PC-9 (cell line): ENCODE measurements around the gene SPATA46. TPM values are rescaled to one million over a fixed set of nuclear protein-coding genes. Genes with fewer than 3 reads are reported as not detected.
A peak's percentile ranks its signal among the peaks of the same experiment; 100 is the strongest.
"Not testable (repeated sequence)": the region's sequence is repeated elsewhere in the genome, so short reads cannot be mapped to it uniquely, and the experiment has no call there.

Experiments
- BruUV-seq: library from RNA; stranded (reverse); fragments of 400-500 nt; replicated peaks from 2 replicates; lab custom pipeline; 2021; lab: Mats Ljungman, UMichigan
- CTCF ChIA-PET: fragments of 300-600 bp; sonication (Branson Sonifier 250); formaldehyde crosslinking; loops from one replicate; lab custom pipeline; 2022; ENCODE audit warnings: antibody characterized with exemption; lab: Charles Lee
- POLR2A ChIA-PET: fragments of 300-600 bp; sonication (Branson Sonifier 250); formaldehyde crosslinking; loops from one replicate; lab custom pipeline; 2022; ENCODE audit warnings: antibody characterized with exemption; ENCODE audit not compliant: unreplicated experiment; lab: Charles Lee
- DNase-seq, 2 experiments: peaks; one replicate each; pipeline versions ENCODE4 v3.0.0 to v3.0.0-alpha.2; 2015 to 2022; ENCODE audit warnings: mixed read lengths in 1 of 2
- H2AFZ ChIP-seq: fragments of 200-600 bp; sonication (generic); 2 replicates; pipeline ENCODE4 v1.8.1; 2017; ENCODE audit warnings: antibody characterized with exemption
- H3F3A ChIP-seq: fragments of 200-600 bp; sonication (generic); 2 replicates; pipeline ENCODE4 v1.8.1; 2017; ENCODE audit warnings: antibody characterized with exemption, mild to moderate bottlenecking, low read depth; ENCODE audit not compliant: insufficient read depth
- H3K27ac ChIP-seq: fragments of 200-600 bp; sonication (generic); 2 replicates; pipeline ENCODE4 v1.6.1; 2016; ENCODE audit warnings: mixed run types
- H3K27me3 ChIP-seq: fragments of 200-600 bp; sonication (generic); 2 replicates; pipeline ENCODE4 v1.6.1; 2016; ENCODE audit warnings: low read depth, mixed run types; ENCODE audit not compliant: insufficient read depth
- H3K36me3 ChIP-seq: fragments of 200-600 bp; sonication (generic); 2 replicates; pipeline ENCODE4 v1.6.1; 2016; ENCODE audit warnings: low read depth, mixed run types
- H3K4me1 ChIP-seq: fragments of 200-600 bp; sonication (generic); replicated peaks from 2 replicates; pipeline ENCODE4 v1.6.1; 2016; ENCODE audit warnings: mixed run types; ENCODE audit not compliant: insufficient read depth
- H3K4me2 ChIP-seq: fragments of 200-600 bp; sonication (generic); 2 replicates; pipeline ENCODE4 v1.6.1; 2017; ENCODE audit warnings: mixed run types
- H3K4me3 ChIP-seq: fragments of 200-600 bp; sonication (generic); 2 replicates; pipeline ENCODE4 v1.6.1; 2016; ENCODE audit warnings: mixed run types
- H3K79me2 ChIP-seq: fragments of 200-600 bp; sonication (generic); 2 replicates; pipeline ENCODE4 v1.6.1; 2017; ENCODE audit warnings: low read depth, mixed run types
- H3K9me2 ChIP-seq: fragments of 200-600 bp; sonication (generic); 2 replicates; pipeline ENCODE4 v1.8.1; 2017; ENCODE audit warnings: mild to moderate bottlenecking; ENCODE audit not compliant: insufficient read depth
- H3K9me3 ChIP-seq: fragments of 200-600 bp; sonication (generic); 2 replicates; pipeline ENCODE4 v1.8.1; 2016; ENCODE audit warnings: low read depth; ENCODE audit not compliant: insufficient read depth
- H4K20me1 ChIP-seq: fragments of 200-600 bp; sonication (generic); 2 replicates; pipeline ENCODE4 v1.8.1; 2017; ENCODE audit not compliant: insufficient read depth
- EZH2 ChIP-seq: fragments of 200-600 bp; sonication (generic); IDR thresholded peaks from 2 replicates; pipeline ENCODE4 v1.8.0; 2017; ENCODE audit warnings: antibody characterized with exemption, low read depth
- intact Hi-C: fragments of 100-400 bp; cut with micrococcal nuclease; formaldehyde crosslinking; loops from one replicate; pipeline ENCODE4 v1.10.0; 2022; ENCODE audit not compliant: unreplicated experiment
- total RNA-seq: library from RNA; stranded (reverse); gene quantifications from 2 replicates; pipeline ENCODE4 v1.2.3, GENCODE V29; 2021
- TF ChIP-seq, protein P1 (sequence below): fragments of 200-600 bp; sonication (generic); conservative IDR thresholded peaks from 2 replicates; pipeline ENCODE4 v1.6.1; 2017; ENCODE audit warnings: mixed run types, antibody characterized with exemption, mild to moderate bottlenecking, moderate library complexity

The SPATA46 gene
- total RNA-seq, 1 experiment from 2014 or later: not detected

DNA sequence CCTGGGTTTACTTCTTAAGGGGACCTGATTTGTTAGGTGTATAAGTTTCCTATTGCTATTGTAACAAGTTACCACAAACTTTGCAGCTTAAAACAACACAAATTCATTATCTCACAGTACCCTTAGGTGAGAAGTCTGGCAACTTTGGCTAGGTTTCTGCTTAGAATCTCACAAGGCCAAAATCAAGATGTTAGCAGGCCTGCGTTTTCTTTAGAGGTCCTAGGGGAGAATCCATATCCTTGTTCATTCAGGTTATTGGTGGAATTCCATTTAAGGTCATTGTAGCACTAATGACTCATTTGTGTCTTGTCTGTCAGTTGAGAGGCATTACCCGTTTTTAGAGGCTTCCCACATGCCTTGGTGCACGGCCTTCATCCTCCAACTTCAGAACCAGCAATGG lies 43.5 kb upstream of the SPATA46 start:
- TF ChIP-seq, protein P1, sequence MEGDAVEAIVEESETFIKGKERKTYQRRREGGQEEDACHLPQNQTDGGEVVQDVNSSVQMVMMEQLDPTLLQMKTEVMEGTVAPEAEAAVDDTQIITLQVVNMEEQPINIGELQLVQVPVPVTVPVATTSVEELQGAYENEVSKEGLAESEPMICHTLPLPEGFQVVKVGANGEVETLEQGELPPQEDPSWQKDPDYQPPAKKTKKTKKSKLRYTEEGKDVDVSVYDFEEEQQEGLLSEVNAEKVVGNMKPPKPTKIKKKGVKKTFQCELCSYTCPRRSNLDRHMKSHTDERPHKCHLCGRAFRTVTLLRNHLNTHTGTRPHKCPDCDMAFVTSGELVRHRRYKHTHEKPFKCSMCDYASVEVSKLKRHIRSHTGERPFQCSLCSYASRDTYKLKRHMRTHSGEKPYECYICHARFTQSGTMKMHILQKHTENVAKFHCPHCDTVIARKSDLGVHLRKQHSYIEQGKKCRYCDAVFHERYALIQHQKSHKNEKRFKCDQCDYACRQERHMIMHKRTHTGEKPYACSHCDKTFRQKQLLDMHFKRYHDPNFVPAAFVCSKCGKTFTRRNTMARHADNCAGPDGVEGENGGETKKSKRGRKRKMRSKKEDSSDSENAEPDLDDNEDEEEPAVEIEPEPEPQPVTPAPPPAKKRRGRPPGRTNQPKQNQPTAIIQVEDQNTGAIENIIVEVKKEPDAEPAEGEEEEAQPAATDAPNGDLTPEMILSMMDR: no peak
- TF ChIP-seq EZH2: no peak
- Histone ChIP-seq H4K20me1 (no peaks in the 10 kb centered on the region), H3K4me2 (no peak overlapping the region), H3K9me3 (no peaks in the 10 kb centered on the region), H3K27ac (no peak overlapping the region), H3K36me3 (no peaks in the 10 kb centered on the region), H3K9me2 (no peaks in the 10 kb centered on the region), H3K4me1 (peaks cover 17% of the 10 kb centered on the region), H2AFZ (no peak overlapping the region), H3K4me3 (no peak overlapping the region), H3K27me3 (no peaks in the 10 kb centered on the region), H3K79me2 (no peaks in the 10 kb centered on the region), H3F3A (no peaks in the 10 kb centered on the region)
- POLR2A ChIA-PET: interaction anchor here (0.7 kb wide), 1 partner anchor 48 kb away, joined by 3 read pairs; no protein-coding TSS in a partner anchor
- CTCF ChIA-PET: no interaction called here
- intact Hi-C loops: no loop called here
- no TSS peak for BruUV-seq
- DNase-seq: no peak

DNA sequence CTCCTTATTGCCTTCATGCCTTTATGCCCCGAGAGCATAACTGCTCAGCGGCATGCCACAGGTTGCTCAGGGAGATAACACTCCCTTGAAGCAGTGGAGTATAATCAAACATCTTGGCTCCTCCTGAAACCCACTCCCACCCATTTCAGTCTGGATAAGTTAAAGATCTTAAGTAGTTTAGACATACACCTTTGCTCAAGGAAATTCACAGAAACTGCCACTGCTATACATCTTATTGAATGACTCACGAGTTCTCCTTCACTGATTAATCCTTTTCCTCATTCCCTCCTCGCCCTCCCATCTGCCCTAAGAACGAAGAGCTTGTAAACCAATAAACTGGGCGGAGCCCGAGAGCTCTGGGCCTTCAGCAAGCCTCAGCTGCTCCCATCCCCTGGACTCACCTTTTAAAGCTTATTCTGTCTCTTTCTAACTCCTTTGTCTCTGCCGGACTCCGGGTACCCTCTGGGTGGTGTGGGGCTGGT lies 42.8 kb upstream of the SPATA46 start:
- intact Hi-C loops, CTCF ChIA-PET, H3K27me3 ChIP-seq, H3F3A ChIP-seq, H3K9me3 ChIP-seq, H3K36me3 ChIP-seq, H3K79me2 ChIP-seq, H3K4me3 ChIP-seq, BruUV-seq, H4K20me1 ChIP-seq, H3K9me2 ChIP-seq, H2AFZ ChIP-seq: not testable (repeated sequence)
- peak overlapping the region; percentile 9; the same call in 1 of the 2 replicates for H3K4me2 ChIP-seq
- H3K27ac ChIP-seq: peak overlapping the region; percentile 33; the same call in 1 of the 2 replicates
- peak; percentile 10 to 80 for DNase-seq
- POLR2A ChIA-PET: interaction anchor here (0.7 kb wide), 1 partner anchor 47 kb away, joined by 3 read pairs; no protein-coding TSS in a partner anchor
- peaks cover 17% of the 10 kb centered on the region for H3K4me1 ChIP-seq

DNA sequence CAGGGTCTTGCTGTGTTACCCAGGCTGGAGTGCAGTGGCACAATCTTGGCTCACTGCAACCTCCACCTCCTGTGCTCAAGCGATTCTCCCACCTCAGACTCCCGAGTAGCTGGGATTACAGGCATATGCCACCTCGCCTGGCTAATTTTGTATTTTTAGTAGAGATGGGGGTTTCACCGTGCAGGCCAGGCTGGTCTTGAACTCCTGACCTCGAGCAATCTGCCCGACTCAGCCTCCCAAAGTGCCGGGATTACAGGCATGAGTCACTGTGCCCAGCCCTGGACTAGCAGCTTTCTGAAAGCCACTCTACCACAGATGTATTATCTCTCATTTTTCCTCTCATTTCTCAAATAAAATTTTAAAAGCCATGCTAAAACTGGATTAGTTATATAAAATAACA lies 41.9 kb upstream of the SPATA46 start:
- not testable (repeated sequence) for H3K27ac ChIP-seq

DNA sequence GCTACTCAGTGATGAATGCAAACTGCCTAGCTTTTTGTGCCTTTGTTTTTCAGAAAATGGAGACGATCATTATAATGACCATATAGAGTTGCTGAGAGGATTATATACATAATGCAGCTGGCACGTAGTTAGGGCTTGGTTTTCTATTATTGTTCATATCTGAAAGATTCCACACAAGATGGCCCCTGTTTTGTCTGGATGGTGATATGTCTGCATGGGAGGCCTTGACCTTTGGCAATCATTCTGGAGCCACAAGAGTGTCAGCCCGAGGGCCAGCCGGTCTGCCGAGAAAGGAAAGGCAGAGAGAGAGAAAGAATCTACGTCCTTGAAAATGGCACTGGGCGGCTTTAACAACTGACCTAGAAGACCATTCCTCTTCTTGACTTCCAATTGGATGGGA lies 41.0 kb upstream of the SPATA46 start:
- Histone ChIP-seq H4K20me1 (no peaks in the 10 kb centered on the region), H3K27me3 (no peaks in the 10 kb centered on the region), H3F3A (no peaks in the 10 kb centered on the region), H3K4me1 (peaks cover 17% of the 10 kb centered on the region), H3K9me3 (no peaks in the 10 kb centered on the region), H3K9me2 (no peaks in the 10 kb centered on the region), H3K27ac (no peak overlapping the region), H3K4me3 (no peak overlapping the region), H2AFZ (no peak overlapping the region), H3K36me3 (no peaks in the 10 kb centered on the region), H3K4me2 (no peak overlapping the region), H3K79me2 (no peaks in the 10 kb centered on the region)
- ChIA-PET POLR2A (no interaction called here), CTCF (no interaction called here)
- BruUV-seq: no TSS peak
- TF ChIP-seq, protein P1: no peak
- TF ChIP-seq EZH2: no peak
- DNase-seq: no peak
- intact Hi-C loops: no loop called here

More for the DNA sequence above, 41.9 kb upstream of the SPATA46 start:
- H3F3A ChIP-seq, BruUV-seq, H4K20me1 ChIP-seq, H3K27me3 ChIP-seq, H3K79me2 ChIP-seq, DNase-seq, H3K4me2 ChIP-seq, H3K36me3 ChIP-seq, CTCF ChIA-PET, H3K9me3 ChIP-seq, POLR2A ChIA-PET, H3K4me3 ChIP-seq, H2AFZ ChIP-seq, H3K9me2 ChIP-seq, intact Hi-C loops: not testable (repeated sequence)
- H3K4me1 ChIP-seq: peaks cover 17% of the 10 kb centered on the region
